H1 (cell line): Measurements from ENCODE around the gene DDIAS.

Experiments used
- CTCF ChIP-seq, 3 experiments: IDR thresholded peaks; 1 replicate in 2 of 3; 2 replicates in 1 of 3; pipeline versions ENCODE4 v1.5.1 to v1.6.1; 2011; ENCODE audit warnings: low read length in 3 of 3, mild to moderate bottlenecking in 3 of 3, inconsistent platforms in 2 of 3, low read depth in 1 of 3, moderate library complexity in 1 of 3; ENCODE audit not compliant: insufficient read depth in 1 of 3; ENCODE audit errors: control extremely low read depth in 1 of 3
- EGR1 ChIP-seq: IDR thresholded peaks from 2 replicates; pipeline ENCODE4 v1.6.1; 2011; ENCODE audit warnings: low read depth, low read length, borderline replicate concordance
- MAFK ChIP-seq: IDR thresholded peaks from 2 replicates; pipeline ENCODE4 v1.6.1; 2012; ENCODE audit warnings: low read depth, mild to moderate bottlenecking, improper control_type of control experiment, low read length
- RBBP5 ChIP-seq: IDR thresholded peaks from 2 replicates; pipeline ENCODE4 v1.7.1; 2012; ENCODE audit warnings: low read depth, mild to moderate bottlenecking, inconsistent platforms, low read length, moderate library complexity, borderline replicate concordance
- SIN3A ChIP-seq, 2 experiments: IDR thresholded peaks in 1 of 2; conservative IDR thresholded peaks in 1 of 2; 2 replicates each; pipeline ENCODE4 v1.6.1; 2011 to 2012; ENCODE audit warnings: low read length in 2 of 2, improper control_type of control experiment in 1 of 2, low read depth in 1 of 2, mild to moderate bottlenecking in 1 of 2
- TBP ChIP-seq: IDR thresholded peaks from 2 replicates; pipeline ENCODE4 v1.6.1; 2011; ENCODE audit warnings: low read depth, low read length, improper control_type of control experiment
- USF2 ChIP-seq: IDR thresholded peaks from 2 replicates; pipeline ENCODE4 v1.6.1; 2011; ENCODE audit warnings: low read length, improper control_type of control experiment

- TF ChIP-seq MAFK: no peak
- TF ChIP-seq SIN3A (conservative IDR thresholded peaks at IDR 0.05 in 1 of 2, IDR thresholded peaks at IDR 0.05 in 1 of 2; ENCODE audit: low read depth in 1 of 2, low read length in 2 of 2): no peak
- no peak for TF ChIP-seq EGR1
- no peak for TF ChIP-seq RBBP5
- no peak for TF ChIP-seq CTCF (IDR thresholded peaks at IDR 0.05; ENCODE audit: control extremely low read depth in 1 of 3, insufficient read depth in 1 of 3, low read depth in 1 of 3, low read length in 3 of 3)
- no peak for TF ChIP-seq TBP
- TF ChIP-seq USF2: no peak
Measured at GRCh38 chr11:82949352-82949751, 47.8 kb downstream of the DDIAS start.
